ENCODE results near the gene DMKN. TPM values are rescaled to one million over a fixed set of nuclear protein-coding genes. Genes with fewer than 3 reads are reported as not detected.

The DMKN gene
- total and polyA plus RNA-seq, 9 of the 15 experiments (the other 6 are each of a cell fraction or from before 2014, with no cell fraction given) = 0.36 to 0.53 TPM; not detected in 7

- TF ChIP-seq SAP30 (IDR thresholded peaks at IDR 0.05; ENCODE audit: borderline replicate concordance, insufficient read depth, low read depth, low read length, poor library complexity, severe bottlenecking) (no peak), RFX7 (CRISPR knock-in tag; IDR thresholded peaks at IDR 0.05) (no peak)
These were observed 16.1 kb upstream of the DMKN start (continued) for GRCh38 chr19:35529241-35530218.

- TF ChIP-seq RBBP5 (IDR thresholded peaks at IDR 0.05; ENCODE audit: borderline replicate concordance, insufficient read depth, low read length, poor library complexity, severe bottlenecking) = no peak
- TF ChIP-seq IRF1 (CRISPR knock-in tag; IDR thresholded peaks at IDR 0.05; ENCODE audit: borderline replicate concordance) = no peak
- TF ChIP-seq RBM25 (IDR thresholded peaks at IDR 0.05; ENCODE audit: low read depth, low read length, severe bottlenecking) = peak; percentile 59
- H3K27ac ChIP-seq (ENCODE audit: extremely low read depth, low read depth, low read length) = no peak within 1 kb of the TSS
- POLR2A ChIA-PET = no interaction called here
- CTCF ChIA-PET (ENCODE audit: low intra/inter-chr PET ratio) = no interaction called here
- H3K27me3 ChIP-seq (ENCODE audit: control insufficient read depth in 2 of 2, insufficient read depth in 2 of 2, low read length in 2 of 2) = peaks cover 51 to 88% of the 10 kb centered on the region in 2 experiments
- ATAC-seq = no peak
- H3K79me2 ChIP-seq (ENCODE audit: control insufficient read depth, insufficient read depth, low read length) = no peaks in the 10 kb centered on the region
- H3K4me1 ChIP-seq (replicated peaks in 1 of 2; ENCODE audit: control insufficient read depth in 2 of 2, insufficient read depth in 2 of 2, low read length in 2 of 2) = peaks cover 3 to 7% of the 10 kb centered on the region in 2 experiments; a peak in 3 of 5 replicates
- H3K9me1 ChIP-seq (ENCODE audit: control insufficient read depth, insufficient read depth, low read length) = no peaks in the 10 kb centered on the region
- DNase-seq (ENCODE audit: extremely low read depth in 1 of 4, low spot score in 3 of 4) = no peak
- H3K4me3 ChIP-seq = no peak within 1 kb of the TSS
- no TSS peak for BruUV-seq (replicated peaks)
- no peak within 1 kb of the TSS for H2AFZ ChIP-seq (ENCODE audit: low read depth, low read length)
- H3K4me2 ChIP-seq (ENCODE audit: insufficient read depth, low read length) = no peak within 1 kb of the TSS
- in situ Hi-C loops (cut with MboI) = no loop called here
- intact Hi-C loops (cut with micrococcal nuclease) = no loop called here
- no peak for FAIRE-seq
- no peaks in the 10 kb centered on the region for H3K9me3 ChIP-seq (replicated peaks; ENCODE audit: control insufficient read depth, insufficient read depth, low read depth, low read length)
- no peaks in the 10 kb centered on the region for H3K36me3 ChIP-seq (ENCODE audit: control insufficient read depth, insufficient read depth, low read length)
- peaks cover 11% of the 10 kb centered on the region for H4K20me1 ChIP-seq (replicated peaks; ENCODE audit: control insufficient read depth, insufficient read depth, low read length)
- under 1% methylated on average over 11 of the region's 11 CpGs for WGBS (ENCODE audit: insufficient coverage, low coverage, missing lambda C conversion rate)
- no peak within 1 kb of the TSS; a peak in 1 of 4 replicates for H3K9ac ChIP-seq (ENCODE audit: insufficient read depth in 1 of 2, low read depth in 2 of 2, low read length in 2 of 2)
These were observed 15.0 kb upstream of the DMKN start, which contains the start of gene SBSN for GRCh38 chr19:35528218-35529038. Gene SBSN, minus strand, starts transcription at chr19:35528311. Its CDS starts 30 bp downstream, at chr19:35528281.
